COLO829 (cell line): ENCODE data around the gene ADAMTS10.
A peak's percentile ranks its signal among the peaks of the same experiment; 100 is the strongest.
"Not testable (repeated sequence)": the region's sequence is repeated elsewhere in the genome, so short reads cannot be mapped to it uniquely, and the experiment has no call there.

Source experiments
- DNase-seq: peaks from one replicate; pipeline ENCODE4 v3.0.0; 2012; ENCODE audit warnings: low spot score

ADAMTS10 gene

DNA sequence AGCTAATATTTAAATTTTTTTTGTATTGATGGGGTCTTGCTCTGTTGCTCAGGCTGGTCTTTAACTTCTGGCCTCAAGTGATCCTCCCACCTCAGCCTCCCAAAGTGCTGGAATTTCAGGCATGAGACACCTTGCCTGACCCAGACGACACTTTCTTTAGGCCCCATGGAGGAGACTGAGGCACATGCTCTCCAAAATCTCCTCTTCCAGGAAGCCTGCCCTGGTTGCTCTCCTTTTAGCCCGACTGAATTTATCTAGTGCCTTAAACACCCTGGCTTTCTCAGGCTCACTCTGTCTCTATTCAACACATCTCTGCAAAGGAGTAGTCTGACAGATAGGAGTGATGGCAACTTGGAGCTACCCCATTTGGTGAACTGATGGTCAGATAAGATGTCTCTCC, 52.2 kb downstream of the ADAMTS10 start:
- no peak for DNase-seq

DNA sequence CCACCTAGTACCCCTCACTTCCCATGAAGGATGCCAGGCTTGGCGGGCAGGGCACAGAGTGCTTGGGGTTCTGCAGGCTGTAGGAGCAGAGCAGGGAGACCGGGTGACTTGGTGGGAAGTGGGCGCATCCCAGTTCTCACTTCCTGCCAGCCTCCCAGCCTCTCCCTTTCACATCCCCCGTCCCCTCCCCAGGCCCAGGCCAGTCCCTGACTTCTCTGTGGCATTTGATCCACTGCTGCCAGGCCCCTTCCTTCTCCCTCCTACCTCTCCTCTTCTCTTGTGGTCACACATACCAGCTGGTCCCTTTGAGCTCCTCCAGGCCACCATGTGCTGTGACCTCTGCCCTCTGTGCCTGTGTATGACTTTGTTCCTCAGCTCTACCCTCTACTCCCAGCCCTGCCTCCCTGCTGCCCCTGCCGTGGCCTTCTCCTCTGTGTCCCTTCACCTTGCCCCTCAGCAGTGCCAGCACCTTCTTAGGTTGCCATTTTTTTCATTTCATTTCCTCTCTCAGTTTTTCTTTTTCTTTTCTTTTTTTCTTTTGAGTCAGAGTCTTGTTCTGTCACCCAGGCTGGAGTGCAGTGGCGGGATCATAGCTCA, 52.8 kb downstream of the ADAMTS10 start:
- no peak for DNase-seq

DNA sequence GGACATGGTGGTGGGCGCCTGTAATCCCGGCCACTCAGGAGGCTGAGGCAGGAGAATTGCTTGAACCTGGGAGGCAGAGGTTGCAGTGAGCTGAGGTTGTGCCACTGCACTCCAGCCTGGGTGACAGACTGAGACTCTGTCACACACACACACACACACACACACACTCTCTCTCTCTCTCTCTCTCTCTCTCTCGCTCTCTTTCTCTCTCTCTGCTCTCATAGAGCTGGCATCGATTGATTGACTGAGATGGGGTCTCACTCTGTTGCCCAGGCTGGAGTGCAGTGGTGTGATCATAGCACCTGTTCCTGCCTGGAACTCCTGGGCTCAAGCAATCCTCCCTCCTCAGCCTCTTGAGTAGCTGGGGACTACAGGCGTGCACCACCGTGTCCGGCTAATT, 56.8 kb downstream of the ADAMTS10 start:
- DNase-seq = not testable (repeated sequence)

DNA sequence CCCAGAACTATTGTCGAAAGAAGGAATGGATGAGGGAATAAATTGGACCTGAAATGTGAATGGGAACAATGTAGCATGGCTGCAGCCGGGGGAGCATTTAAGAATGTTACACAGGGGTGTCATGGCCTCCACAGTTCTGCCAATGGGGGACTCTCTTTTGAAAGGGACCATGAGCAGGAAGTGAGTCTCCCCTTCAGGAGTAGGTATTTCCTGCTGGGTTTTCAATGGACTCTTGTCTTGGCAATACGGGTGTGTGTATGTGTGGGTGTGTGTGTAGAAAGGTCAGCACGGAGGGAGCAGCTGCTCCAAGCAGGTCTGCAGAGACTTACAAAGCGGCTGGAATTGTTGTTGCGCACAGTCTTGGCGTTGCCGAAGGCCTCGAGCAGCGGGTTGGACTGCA, 57.7 kb downstream of the ADAMTS10 start:
- DNase-seq = peak; percentile 98

DNA sequence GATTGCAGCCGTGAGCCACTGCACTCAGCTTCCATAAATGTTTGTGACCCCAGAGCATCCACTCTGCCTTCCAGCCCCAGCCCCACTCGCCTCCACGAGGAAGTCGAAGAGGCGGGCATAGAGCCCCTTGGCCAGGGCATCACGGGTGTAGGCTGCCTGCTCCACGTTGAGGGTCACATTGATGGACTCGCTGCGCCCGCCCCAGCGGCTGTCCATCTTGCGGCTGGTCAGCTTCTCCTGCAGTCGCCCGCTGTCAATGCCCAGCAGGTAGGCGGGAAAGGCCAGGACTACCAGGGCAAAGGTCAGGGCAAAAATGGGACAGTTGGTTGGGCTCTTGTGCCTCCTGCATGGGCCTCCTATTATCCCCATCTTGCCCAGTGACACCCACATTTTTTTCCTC, 60.4 kb downstream of the ADAMTS10 start:
- no peak for DNase-seq

GRCh38 chr19:8545743-8546142, 64.8 kb downstream of the ADAMTS10 start:
- DNase-seq = no peak

- DNase-seq = no peak
Observed at GRCh38 chr19:8544168-8544567, 66.3 kb downstream of the ADAMTS10 start.

GRCh38 chr19:8539621-8540149, 70.8 kb downstream of the ADAMTS10 start:
- DNase-seq = no peak

DNA sequence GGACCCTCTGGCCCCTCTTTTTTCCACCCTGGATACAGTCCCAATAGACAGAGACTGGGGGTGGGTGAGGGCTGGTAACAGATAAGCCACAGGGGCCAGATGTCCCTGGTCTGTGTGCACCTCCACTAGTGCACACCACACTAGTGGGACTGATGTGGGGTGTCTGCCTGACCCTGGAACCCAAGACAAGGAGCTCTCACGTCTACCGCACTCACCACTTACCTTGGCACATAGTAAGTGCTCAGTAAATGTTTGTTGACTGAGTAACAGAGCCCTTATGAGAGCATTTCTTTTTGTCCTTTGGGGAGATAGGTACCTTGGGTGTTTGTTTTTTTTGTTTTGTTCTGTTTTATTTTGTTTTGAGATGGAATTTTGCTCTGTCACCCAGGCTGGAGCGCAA, 73.4 kb downstream of the ADAMTS10 start:
- DNase-seq = no peak

GRCh38 chr19:8536282-8536681, 74.2 kb downstream of the ADAMTS10 start:
- no peak for DNase-seq

- DNase-seq = no peak
Observed at GRCh38 chr19:8532225-8532624, 78.3 kb downstream of the ADAMTS10 start.

DNA sequence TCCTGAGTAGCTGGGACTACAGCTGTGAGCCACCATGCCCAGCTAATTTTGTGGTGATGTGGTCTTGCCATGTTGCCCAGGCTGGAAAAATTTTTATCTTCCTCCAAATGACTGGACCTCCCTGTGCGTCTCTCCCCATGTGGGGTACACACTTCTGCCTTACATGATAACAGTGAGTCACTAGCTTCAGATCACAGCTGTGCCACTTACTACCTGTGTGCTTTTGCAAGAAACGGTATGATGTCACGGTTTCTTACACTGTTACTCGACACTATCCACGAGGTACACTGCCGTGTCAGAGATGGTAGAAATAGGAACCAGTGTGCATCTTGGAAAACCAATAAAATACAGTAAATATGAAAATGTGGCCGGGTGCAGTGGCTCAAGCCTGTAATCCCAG, 79.0 kb downstream of the ADAMTS10 start:
- no peak for DNase-seq
